Parathyroid adenoma (tissue), 2 donors: ENCODE measurements around the gene FAM187B.
"Not testable (repeated sequence)": the region's sequence is repeated elsewhere in the genome, so short reads cannot be mapped to it uniquely, and the experiment has no call there.

Experiments
- H2AFZ ChIP-seq: fragments of 300-600 bp; sonication (generic); one replicate; pipeline ENCODE4 v1.7.0; 2017; ENCODE audit warnings: antibody characterized with exemption, mild to moderate bottlenecking
- H3K27ac ChIP-seq: fragments of 300-600 bp; sonication (generic); one replicate; pipeline ENCODE4 v1.7.0; 2017
- H3K27me3 ChIP-seq: fragments of 300-600 bp; sonication (generic); one replicate; pipeline ENCODE4 v1.7.0; 2017; ENCODE audit warnings: low read length; ENCODE audit not compliant: control insufficient read depth, insufficient read depth
- H3K36me3 ChIP-seq: fragments of 300-600 bp; sonication (generic); one replicate; pipeline ENCODE4 v1.7.0; 2017; ENCODE audit warnings: low read length; ENCODE audit not compliant: control insufficient read depth, insufficient read depth
- H3K4me1 ChIP-seq: fragments of 300-600 bp; sonication (generic); one replicate; pipeline ENCODE4 v1.7.0; 2017; ENCODE audit warnings: control low read depth
- H3K4me2 ChIP-seq: fragments of 300-600 bp; sonication (generic); one replicate; pipeline ENCODE4 v1.7.0; 2017; ENCODE audit warnings: low read length
- H3K4me3 ChIP-seq: fragments of 300-600 bp; sonication (generic); one replicate; pipeline ENCODE4 v1.7.0; 2017; ENCODE audit warnings: low read depth, low read length
- H3K79me2 ChIP-seq: fragments of 300-600 bp; sonication (generic); one replicate; pipeline ENCODE4 v1.7.0; 2017; ENCODE audit warnings: control low read depth
- H3K9ac ChIP-seq: fragments of 300-600 bp; sonication (generic); one replicate; pipeline ENCODE4 v1.7.0; 2017; ENCODE audit warnings: mild to moderate bottlenecking
- H3K9me3 ChIP-seq: fragments of 300-600 bp; sonication (generic); one replicate; pipeline ENCODE4 v1.7.0; 2017; ENCODE audit warnings: low read length; ENCODE audit not compliant: control insufficient read depth
- TF ChIP-seq, protein P1 (sequence below): fragments of 300-600 bp; sonication (generic); IDR thresholded peaks from one replicate; pipeline ENCODE4 v1.7.0; 2017; ENCODE audit warnings: antibody characterized with exemption, mild to moderate bottlenecking
- donor health status: primary hyperparathyroidism.

The FAM187B gene

GRCh38 chr19:35224681-35225571 is 3.6 kb downstream of the FAM187B start:
- no peak overlapping the region for H2AFZ ChIP-seq
- H3K4me1 ChIP-seq: no peaks in the 10 kb centered on the region
- TF ChIP-seq, protein P1, sequence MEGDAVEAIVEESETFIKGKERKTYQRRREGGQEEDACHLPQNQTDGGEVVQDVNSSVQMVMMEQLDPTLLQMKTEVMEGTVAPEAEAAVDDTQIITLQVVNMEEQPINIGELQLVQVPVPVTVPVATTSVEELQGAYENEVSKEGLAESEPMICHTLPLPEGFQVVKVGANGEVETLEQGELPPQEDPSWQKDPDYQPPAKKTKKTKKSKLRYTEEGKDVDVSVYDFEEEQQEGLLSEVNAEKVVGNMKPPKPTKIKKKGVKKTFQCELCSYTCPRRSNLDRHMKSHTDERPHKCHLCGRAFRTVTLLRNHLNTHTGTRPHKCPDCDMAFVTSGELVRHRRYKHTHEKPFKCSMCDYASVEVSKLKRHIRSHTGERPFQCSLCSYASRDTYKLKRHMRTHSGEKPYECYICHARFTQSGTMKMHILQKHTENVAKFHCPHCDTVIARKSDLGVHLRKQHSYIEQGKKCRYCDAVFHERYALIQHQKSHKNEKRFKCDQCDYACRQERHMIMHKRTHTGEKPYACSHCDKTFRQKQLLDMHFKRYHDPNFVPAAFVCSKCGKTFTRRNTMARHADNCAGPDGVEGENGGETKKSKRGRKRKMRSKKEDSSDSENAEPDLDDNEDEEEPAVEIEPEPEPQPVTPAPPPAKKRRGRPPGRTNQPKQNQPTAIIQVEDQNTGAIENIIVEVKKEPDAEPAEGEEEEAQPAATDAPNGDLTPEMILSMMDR: no peak
- no peak overlapping the region for H3K4me2 ChIP-seq
- H3K27me3 ChIP-seq: no peaks in the 10 kb centered on the region
- no peaks in the 10 kb centered on the region for H3K79me2 ChIP-seq
- H3K27ac ChIP-seq: no peak overlapping the region
- H3K4me3 ChIP-seq: no peak overlapping the region
- no peak overlapping the region for H3K9ac ChIP-seq
- no peaks in the 10 kb centered on the region for H3K36me3 ChIP-seq
- H3K9me3 ChIP-seq: no peaks in the 10 kb centered on the region

DNA sequence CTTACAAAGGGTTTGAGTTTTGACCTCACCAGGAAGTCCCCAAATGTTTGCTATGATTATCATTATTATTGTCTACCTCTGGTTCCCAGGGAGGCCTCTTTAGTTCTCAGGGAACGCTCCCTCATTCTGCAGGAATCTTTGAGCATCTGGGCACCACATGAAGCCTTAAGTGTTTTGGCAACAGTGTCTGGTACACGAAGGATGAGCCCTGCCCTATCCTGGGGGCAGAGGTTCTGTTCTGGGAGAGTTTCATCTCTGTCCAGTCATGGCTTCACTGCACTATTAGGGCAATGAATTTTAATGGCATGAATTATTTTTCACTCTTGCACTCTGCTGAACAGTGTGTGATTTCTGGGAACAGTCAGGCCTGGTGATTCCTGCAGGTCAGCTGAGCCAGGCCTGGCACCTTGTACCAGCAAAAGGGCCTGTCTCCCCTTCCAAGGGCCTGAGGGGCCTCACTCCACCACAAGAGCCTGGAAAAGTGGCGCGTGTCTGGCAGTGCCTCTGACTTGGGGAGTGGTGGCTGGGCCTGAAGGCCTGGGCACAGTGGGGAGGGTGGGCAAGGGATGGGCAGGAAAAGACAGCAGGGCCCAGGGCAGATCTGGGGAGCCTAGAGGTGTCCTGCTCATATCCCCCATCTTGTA is 4.6 kb downstream of the FAM187B start:
- Histone ChIP-seq H2AFZ (no peak overlapping the region), H3K9ac (no peak overlapping the region), H3K4me2 (no peak overlapping the region), H3K79me2 (no peaks in the 10 kb centered on the region), H3K27me3 (no peaks in the 10 kb centered on the region), H3K4me1 (no peaks in the 10 kb centered on the region), H3K9me3 (no peaks in the 10 kb centered on the region), H3K4me3 (no peak overlapping the region), H3K27ac (no peak overlapping the region), H3K36me3 (no peaks in the 10 kb centered on the region)
- TF ChIP-seq, protein P1: no peak

- Histone ChIP-seq H3K4me2 (no peak overlapping the region), H3K27ac (no peak overlapping the region), H3K36me3 (no peaks in the 10 kb centered on the region), H3K9ac (no peak overlapping the region), H3K27me3 (no peaks in the 10 kb centered on the region), H3K79me2 (no peaks in the 10 kb centered on the region), H2AFZ (no peak overlapping the region), H3K4me3 (no peak overlapping the region), H3K9me3 (no peaks in the 10 kb centered on the region), H3K4me1 (no peaks in the 10 kb centered on the region)
- TF ChIP-seq, protein P1: no peak
These were observed 5.3 kb downstream of the FAM187B start for GRCh38 chr19:35223084-35223790.

DNA sequence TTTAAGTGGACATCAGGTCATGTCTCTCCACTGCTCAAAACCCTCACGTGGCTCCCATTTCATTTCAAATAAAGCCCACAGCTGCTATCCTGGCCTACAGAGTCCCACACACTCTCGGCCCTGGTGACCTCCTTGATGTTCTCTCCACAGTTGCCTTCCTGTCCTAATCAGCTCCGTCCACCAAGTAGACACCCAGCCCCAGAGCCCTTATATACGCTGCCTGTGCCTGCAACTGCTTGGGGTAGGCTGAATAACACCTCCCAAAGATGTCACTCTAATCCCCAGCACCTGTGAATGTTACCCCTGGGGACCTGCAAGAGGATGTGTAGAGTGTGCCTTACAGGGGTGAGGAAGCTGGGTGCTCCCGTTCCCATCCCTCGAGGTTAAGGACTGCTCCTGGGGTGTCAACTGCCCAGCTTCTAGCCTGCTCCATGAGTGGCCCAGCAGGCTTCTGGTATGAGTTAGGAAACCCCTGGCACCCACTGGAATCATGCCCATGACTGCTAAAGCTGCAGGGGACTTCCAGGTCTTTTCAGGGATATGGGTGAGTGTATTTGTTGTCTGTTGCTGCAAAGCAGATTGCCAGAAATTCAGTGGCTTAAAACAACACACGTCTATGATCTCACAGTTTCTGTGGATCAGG is 6.0 kb downstream of the FAM187B start:
- Histone ChIP-seq H2AFZ (no peak overlapping the region), H3K4me3 (no peak overlapping the region), H3K4me2 (no peak overlapping the region), H3K36me3 (no peaks in the 10 kb centered on the region), H3K9ac (no peak overlapping the region), H3K27ac (no peak overlapping the region), H3K79me2 (no peaks in the 10 kb centered on the region), H3K27me3 (no peaks in the 10 kb centered on the region), H3K9me3 (no peaks in the 10 kb centered on the region), H3K4me1 (no peaks in the 10 kb centered on the region)
- TF ChIP-seq, protein P1: no peak

- H3K27me3 ChIP-seq, H3K4me2 ChIP-seq, H3K9ac ChIP-seq, H3K4me3 ChIP-seq, H3K27ac ChIP-seq, H2AFZ ChIP-seq, H3K79me2 ChIP-seq, H3K9me3 ChIP-seq, H3K36me3 ChIP-seq, H3K4me1 ChIP-seq: not testable (repeated sequence)
These were observed 7.5 kb downstream of the FAM187B start for GRCh38 chr19:35220973-35221590.
